ENCODE results near the gene ALPK1.

The ALPK1 gene

GRCh38 chr4:112453321-112453720 is 156.2 kb downstream of the ALPK1 start:
- TF ChIP-seq EGR1 (IDR thresholded peaks at IDR 0.05) (no peak), FOXM1 (IDR thresholded peaks at IDR 0.05; ENCODE audit: borderline replicate concordance, low read depth) (no peak), REST (IDR thresholded peaks at IDR 0.05; ENCODE audit: low read depth) (no peak), TEAD4 (IDR thresholded peaks at IDR 0.05) (no peak), MAX (IDR thresholded peaks at IDR 0.05) (no peak), CREB1 (IDR thresholded peaks at IDR 0.05; ENCODE audit: low read depth) (no peak), TAF1 (IDR thresholded peaks at IDR 0.05; ENCODE audit: low read depth) (no peak), TCF12 (IDR thresholded peaks at IDR 0.05; ENCODE audit: low read depth) (no peak), NFIC (IDR thresholded peaks at IDR 0.05) (no peak), YY1 (IDR thresholded peaks at IDR 0.05; ENCODE audit: low read depth) (no peak), RAD21 (IDR thresholded peaks at IDR 0.05; ENCODE audit: low read depth) (no peak), USF1 (IDR thresholded peaks at IDR 0.05) (no peak), EP300 (IDR thresholded peaks at IDR 0.05; ENCODE audit: borderline replicate concordance) (no peak), CEBPB (IDR thresholded peaks at IDR 0.05) (no peak), ZBTB7A (IDR thresholded peaks at IDR 0.05; ENCODE audit: low read depth) (no peak)

- TF ChIP-seq RAD21 (IDR thresholded peaks at IDR 0.05; ENCODE audit: low read depth) (no peak), ZBTB7A (IDR thresholded peaks at IDR 0.05; ENCODE audit: low read depth) (no peak), EP300 (IDR thresholded peaks at IDR 0.05; ENCODE audit: borderline replicate concordance) (no peak), NFIC (IDR thresholded peaks at IDR 0.05) (no peak), REST (IDR thresholded peaks at IDR 0.05; ENCODE audit: low read depth) (no peak), FOXM1 (IDR thresholded peaks at IDR 0.05; ENCODE audit: borderline replicate concordance, low read depth) (no peak), TAF1 (IDR thresholded peaks at IDR 0.05; ENCODE audit: low read depth) (no peak), YY1 (IDR thresholded peaks at IDR 0.05; ENCODE audit: low read depth) (no peak), MAX (IDR thresholded peaks at IDR 0.05) (no peak), TCF12 (IDR thresholded peaks at IDR 0.05; ENCODE audit: low read depth) (no peak), USF1 (IDR thresholded peaks at IDR 0.05) (no peak), CEBPB (IDR thresholded peaks at IDR 0.05) (no peak), TEAD4 (IDR thresholded peaks at IDR 0.05) (no peak), EGR1 (IDR thresholded peaks at IDR 0.05) (no peak), CREB1 (IDR thresholded peaks at IDR 0.05; ENCODE audit: low read depth) (no peak)
These were observed 175.1 kb downstream of the ALPK1 start for GRCh38 chr4:112472318-112472717.

- TF ChIP-seq TEAD4 (IDR thresholded peaks at IDR 0.05) (no peak), MAX (IDR thresholded peaks at IDR 0.05) (no peak), EGR1 (IDR thresholded peaks at IDR 0.05) (no peak), ZBTB7A (IDR thresholded peaks at IDR 0.05; ENCODE audit: low read depth) (no peak), CEBPB (IDR thresholded peaks at IDR 0.05) (no peak), EP300 (IDR thresholded peaks at IDR 0.05; ENCODE audit: borderline replicate concordance) (no peak), NFIC (IDR thresholded peaks at IDR 0.05) (no peak), FOXM1 (IDR thresholded peaks at IDR 0.05; ENCODE audit: borderline replicate concordance, low read depth) (no peak), CREB1 (IDR thresholded peaks at IDR 0.05; ENCODE audit: low read depth) (no peak), YY1 (IDR thresholded peaks at IDR 0.05; ENCODE audit: low read depth) (no peak), REST (IDR thresholded peaks at IDR 0.05; ENCODE audit: low read depth) (no peak), TAF1 (IDR thresholded peaks at IDR 0.05; ENCODE audit: low read depth) (no peak), RAD21 (IDR thresholded peaks at IDR 0.05; ENCODE audit: low read depth) (no peak), USF1 (IDR thresholded peaks at IDR 0.05) (no peak), TCF12 (IDR thresholded peaks at IDR 0.05; ENCODE audit: low read depth) (no peak)
These were observed 176.8 kb downstream of the ALPK1 start for GRCh38 chr4:112473985-112474384.

Data from Ishikawa (cell line).